Measurements from ENCODE around the gene GFRA4. TPM values are rescaled to one million over a fixed set of nuclear protein-coding genes. Genes with fewer than 3 reads are reported as not detected.

Gene GFRA4
- total RNA-seq, 4 donors from 2014 or later = not detected

DNA sequence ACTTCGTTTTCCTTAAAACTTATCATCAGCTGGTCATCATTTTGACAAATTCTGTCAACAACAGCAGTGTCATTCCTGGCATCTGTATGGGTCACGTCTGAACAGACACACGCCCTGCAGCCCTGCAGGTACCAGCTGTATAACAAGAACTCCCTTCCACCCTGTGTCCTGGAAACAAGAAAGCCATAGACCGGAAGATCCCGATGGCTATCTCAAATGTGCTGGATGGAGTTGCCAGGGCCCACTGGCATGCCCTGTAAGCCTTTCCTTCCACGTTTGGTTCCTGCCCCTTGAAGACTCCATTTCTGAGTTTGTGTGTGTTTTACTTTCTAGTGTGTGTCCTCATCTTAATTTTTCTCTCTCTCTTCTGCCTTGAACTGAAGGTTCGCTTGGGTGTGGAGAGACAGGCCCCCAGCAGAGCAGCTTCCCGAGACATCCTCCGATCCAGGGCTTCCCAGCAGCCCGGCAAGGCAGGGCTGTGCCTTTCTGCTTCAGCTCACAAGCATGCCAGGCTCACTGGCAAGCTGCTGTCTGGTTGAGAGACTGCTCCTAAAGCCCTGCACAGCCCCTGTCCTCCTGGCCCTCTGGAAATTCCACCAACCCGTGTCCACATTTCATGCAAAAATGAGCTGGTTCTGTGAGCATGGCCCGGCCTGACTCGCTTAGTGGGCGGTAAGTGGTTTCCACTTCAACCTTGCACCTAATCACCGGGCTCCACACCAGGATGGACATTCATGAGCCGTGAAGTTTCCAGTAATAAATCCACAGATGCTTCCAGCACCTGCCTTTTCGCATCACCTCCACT lies 8.7 kb downstream of the GFRA4 start:
- in situ Hi-C loops (cut with MboI; ENCODE audit: low sequenced_read_pairs in 4 of 4) (no loop called here), intact Hi-C loops (cut with DNase I; ENCODE audit: low total_unique reads) (no loop called here)
- Histone ChIP-seq H3K27ac (no peak overlapping the region), H3K9me3 (no peaks in the 10 kb centered on the region), H3K36me3 (peaks cover 0 to 6% of the 10 kb centered on the region in 2 donors), H3K4me3 (no peak overlapping the region), H3K27me3 (peaks cover 0 to 2% (median 0%) of the 10 kb centered on the region in 3 donors), H3K4me1 (no peaks in the 10 kb centered on the region)
- TF ChIP-seq POLR2A (IDR thresholded peaks at IDR 0.05) = no peak
- TF ChIP-seq, protein P1, sequence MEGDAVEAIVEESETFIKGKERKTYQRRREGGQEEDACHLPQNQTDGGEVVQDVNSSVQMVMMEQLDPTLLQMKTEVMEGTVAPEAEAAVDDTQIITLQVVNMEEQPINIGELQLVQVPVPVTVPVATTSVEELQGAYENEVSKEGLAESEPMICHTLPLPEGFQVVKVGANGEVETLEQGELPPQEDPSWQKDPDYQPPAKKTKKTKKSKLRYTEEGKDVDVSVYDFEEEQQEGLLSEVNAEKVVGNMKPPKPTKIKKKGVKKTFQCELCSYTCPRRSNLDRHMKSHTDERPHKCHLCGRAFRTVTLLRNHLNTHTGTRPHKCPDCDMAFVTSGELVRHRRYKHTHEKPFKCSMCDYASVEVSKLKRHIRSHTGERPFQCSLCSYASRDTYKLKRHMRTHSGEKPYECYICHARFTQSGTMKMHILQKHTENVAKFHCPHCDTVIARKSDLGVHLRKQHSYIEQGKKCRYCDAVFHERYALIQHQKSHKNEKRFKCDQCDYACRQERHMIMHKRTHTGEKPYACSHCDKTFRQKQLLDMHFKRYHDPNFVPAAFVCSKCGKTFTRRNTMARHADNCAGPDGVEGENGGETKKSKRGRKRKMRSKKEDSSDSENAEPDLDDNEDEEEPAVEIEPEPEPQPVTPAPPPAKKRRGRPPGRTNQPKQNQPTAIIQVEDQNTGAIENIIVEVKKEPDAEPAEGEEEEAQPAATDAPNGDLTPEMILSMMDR (IDR thresholded peaks at IDR 0.05 in 4 of 5, conservative IDR thresholded peaks at IDR 0.05 in 1 of 5) = no peak
- ATAC-seq (no peak), DNase-seq (no peak)

DNA sequence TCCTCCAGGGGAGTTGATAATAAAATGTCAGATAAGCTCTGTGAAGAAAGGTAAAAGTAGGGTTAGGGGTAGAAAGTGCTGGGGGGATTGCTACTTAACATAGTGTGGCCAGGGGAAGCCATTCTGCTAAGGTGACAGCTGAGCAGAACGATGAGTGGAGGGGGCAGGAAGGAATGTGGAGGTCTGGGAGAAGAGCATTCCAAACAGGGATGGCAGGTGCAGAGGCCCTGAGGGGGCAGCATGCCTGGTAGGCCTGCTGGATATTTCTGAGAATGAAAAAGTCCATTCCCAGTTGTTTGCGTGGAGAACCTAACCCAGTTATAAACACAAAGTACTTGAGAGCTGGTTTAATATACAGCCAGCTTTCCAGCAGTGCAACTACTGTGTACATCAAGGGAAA lies 9.3 kb downstream of the GFRA4 start:
- Histone ChIP-seq H3K36me3 (peaks cover 0 to 12% of the 10 kb centered on the region in 2 donors), H3K27me3 (no peaks in the 10 kb centered on the region), H3K9me3 (no peaks in the 10 kb centered on the region), H3K27ac (no peak overlapping the region), H3K4me3 (no peak overlapping the region), H3K4me1 (no peaks in the 10 kb centered on the region)
- in situ Hi-C loops (cut with MboI; ENCODE audit: low sequenced_read_pairs in 4 of 4) = no loop called here
- intact Hi-C loops (cut with DNase I; ENCODE audit: low total_unique reads) = no loop called here
- TF ChIP-seq POLR2A (IDR thresholded peaks at IDR 0.05) = no peak
- TF ChIP-seq, protein P1 (IDR thresholded peaks at IDR 0.05 in 4 of 5, conservative IDR thresholded peaks at IDR 0.05 in 1 of 5) = no peak
- DNase-seq (no peak), ATAC-seq (no peak)

DNA sequence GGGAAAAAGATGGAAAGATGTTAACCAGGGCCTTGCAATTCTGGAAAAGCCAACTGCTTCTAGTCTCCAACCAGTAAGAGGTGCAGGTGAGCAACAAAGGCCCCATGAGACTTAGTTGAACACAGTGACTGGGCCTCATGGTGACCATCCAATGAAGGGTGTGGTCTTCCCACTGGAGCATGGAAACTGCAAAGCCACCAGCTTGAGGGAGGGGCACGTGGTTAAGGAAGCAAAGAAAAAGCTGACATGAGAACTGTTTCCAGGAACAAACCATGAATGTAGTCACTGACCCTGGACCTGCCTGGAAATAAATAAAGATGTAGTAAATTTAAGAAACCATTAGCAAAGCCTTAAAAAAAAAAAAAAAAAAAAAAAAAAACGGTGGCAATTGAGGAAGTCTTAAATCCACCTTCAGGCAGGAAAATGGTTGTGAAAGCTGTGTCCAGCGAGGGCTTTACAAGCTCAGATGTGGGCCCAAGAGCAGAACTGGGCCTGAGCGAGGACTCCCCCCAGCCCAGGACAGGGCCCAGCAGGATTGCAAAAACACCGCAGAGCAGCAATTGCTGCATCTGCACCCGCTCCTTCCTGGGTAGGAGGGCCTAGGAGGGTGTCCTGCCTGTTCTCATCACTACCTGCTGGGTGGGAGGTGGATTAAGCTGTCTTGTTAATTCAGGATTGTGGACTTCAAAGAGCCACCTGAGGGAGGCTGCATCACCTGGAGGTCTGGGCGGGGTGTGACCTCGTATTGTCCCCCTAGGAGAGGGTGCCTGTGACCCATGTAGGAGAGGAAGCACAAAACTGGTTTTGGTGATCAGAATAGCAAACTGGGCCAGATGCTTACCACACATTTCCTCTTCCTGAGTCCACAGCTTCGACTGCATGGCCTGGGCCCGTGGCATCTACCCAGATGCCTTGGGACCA lies 10.3 kb downstream of the GFRA4 start:
- no peak for ATAC-seq
- peaks cover 0 to 22% of the 10 kb centered on the region in 2 donors for H3K36me3 ChIP-seq
- no peaks in the 10 kb centered on the region for H3K27me3 ChIP-seq
- no peak for DNase-seq
- intact Hi-C loops (cut with DNase I; ENCODE audit: low total_unique reads) (no loop called here), in situ Hi-C loops (cut with MboI; ENCODE audit: low sequenced_read_pairs in 4 of 4) (no loop called here)
- TF ChIP-seq POLR2A (IDR thresholded peaks at IDR 0.05) = no peak
- TF ChIP-seq, protein P1 (IDR thresholded peaks at IDR 0.05 in 4 of 5, conservative IDR thresholded peaks at IDR 0.05 in 1 of 5) = no peak
- no peak overlapping the region for H3K27ac ChIP-seq
- no peaks in the 10 kb centered on the region for H3K9me3 ChIP-seq
- H3K4me3 ChIP-seq = no peak overlapping the region
- H3K4me1 ChIP-seq = no peaks in the 10 kb centered on the region

DNA sequence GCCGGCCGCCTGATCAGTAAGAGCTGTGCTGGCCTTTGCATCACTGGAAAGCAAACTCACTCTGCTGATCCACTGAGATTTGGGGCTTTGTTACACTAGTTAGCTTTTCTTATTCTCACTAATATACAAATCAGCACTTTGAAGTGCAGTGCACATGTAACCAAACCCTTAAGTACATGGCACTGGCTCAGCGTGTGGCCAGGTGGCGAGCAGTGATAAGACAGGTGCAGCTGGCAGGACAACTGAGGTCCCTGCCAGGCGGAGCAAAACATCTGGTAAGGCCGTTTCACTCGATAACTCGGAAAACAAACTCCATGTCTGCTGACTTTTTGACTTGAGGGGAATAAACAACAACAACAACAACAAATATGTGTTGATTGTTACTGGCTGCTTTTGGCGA lies 11.0 kb downstream of the GFRA4 start:
- H3K36me3 ChIP-seq = peaks cover 0 to 28% of the 10 kb centered on the region in 2 donors
- H3K4me3 ChIP-seq = no peak overlapping the region
- ATAC-seq (no peak), DNase-seq (no peak)
- TF ChIP-seq, protein P1 (IDR thresholded peaks at IDR 0.05 in 4 of 5, conservative IDR thresholded peaks at IDR 0.05 in 1 of 5) = no peak
- no peak for TF ChIP-seq POLR2A (IDR thresholded peaks at IDR 0.05)
- H3K4me1 ChIP-seq = no peaks in the 10 kb centered on the region
- no peaks in the 10 kb centered on the region for H3K27me3 ChIP-seq
- H3K27ac ChIP-seq = no peak overlapping the region
- intact Hi-C loops (cut with DNase I; ENCODE audit: low total_unique reads) = no loop called here
- in situ Hi-C loops (cut with MboI; ENCODE audit: low sequenced_read_pairs in 4 of 4) = no loop called here
- H3K9me3 ChIP-seq = no peaks in the 10 kb centered on the region
